ENCODE data around the gene THRA.

Gene THRA

GRCh38 chr17:40020146-40020545 is 42.6 kb upstream of the THRA start:
- H3K4me3 ChIP-seq, result no peak overlapping the region
- peaks cover 72% of the 10 kb centered on the region for H3K36me3 ChIP-seq
- TF ChIP-seq Cebpa-rat (IDR thresholded peaks at IDR 0.05), result no peak
- H3K27me3 ChIP-seq, result no peaks in the 10 kb centered on the region
- no peak overlapping the region for H3K4me2 ChIP-seq
- H3K4me1 ChIP-seq, result peaks cover 11% of the 10 kb centered on the region
- H4K20me1 ChIP-seq, result no peaks in the 10 kb centered on the region
- no peaks in the 10 kb centered on the region for H3K9me3 ChIP-seq
- H3K9ac ChIP-seq, result no peak overlapping the region
- no peak overlapping the region for H3K27ac ChIP-seq

GRCh38 chr17:40021451-40021971 is 41.3 kb upstream of the THRA start:
- no peak overlapping the region for H3K27ac ChIP-seq
- no peaks in the 10 kb centered on the region for H4K20me1 ChIP-seq
- H3K9ac ChIP-seq, result peak overlapping the region; percentile 34; the same call in 1 of the 2 replicates
- TF ChIP-seq Cebpa-rat (IDR thresholded peaks at IDR 0.05), result no peak
- no peak overlapping the region for H3K4me3 ChIP-seq
- H3K4me1 ChIP-seq, result no peaks in the 10 kb centered on the region
- no peaks in the 10 kb centered on the region for H3K27me3 ChIP-seq
- peaks cover 85% of the 10 kb centered on the region for H3K36me3 ChIP-seq
- no peak overlapping the region for H3K4me2 ChIP-seq
- no peaks in the 10 kb centered on the region for H3K9me3 ChIP-seq

GRCh38 chr17:40022497-40022896 is 40.3 kb upstream of the THRA start:
- no peak overlapping the region for H3K4me3 ChIP-seq
- H3K9ac ChIP-seq, result no peak overlapping the region
- no peak overlapping the region for H3K27ac ChIP-seq
- no peaks in the 10 kb centered on the region for H3K27me3 ChIP-seq
- H3K4me2 ChIP-seq, result no peak overlapping the region
- no peaks in the 10 kb centered on the region for H4K20me1 ChIP-seq
- TF ChIP-seq Cebpa-rat (IDR thresholded peaks at IDR 0.05), result no peak
- no peaks in the 10 kb centered on the region for H3K4me1 ChIP-seq
- H3K9me3 ChIP-seq, result no peaks in the 10 kb centered on the region
- H3K36me3 ChIP-seq, result peaks cover 90% of the 10 kb centered on the region

GRCh38 chr17:40022961-40023541 is 39.7 kb upstream of the THRA start:
- Histone ChIP-seq H3K4me3 (no peak overlapping the region), H3K27me3 (no peaks in the 10 kb centered on the region), H3K9me3 (no peaks in the 10 kb centered on the region), H3K4me2 (no peak overlapping the region), H3K9ac (no peak overlapping the region), H3K36me3 (peaks cover 93% of the 10 kb centered on the region), H3K27ac (no peak overlapping the region), H3K4me1 (no peaks in the 10 kb centered on the region), H4K20me1 (no peaks in the 10 kb centered on the region)
- TF ChIP-seq Cebpa-rat (IDR thresholded peaks at IDR 0.05), result no peak

GRCh38 chr17:40023590-40024292 is 39.0 kb upstream of the THRA start:
- H3K27me3 ChIP-seq, result no peaks in the 10 kb centered on the region
- H3K4me3 ChIP-seq, result no peak overlapping the region
- H3K4me2 ChIP-seq, result no peak overlapping the region
- no peaks in the 10 kb centered on the region for H3K4me1 ChIP-seq
- no peaks in the 10 kb centered on the region for H4K20me1 ChIP-seq
- H3K36me3 ChIP-seq, result peaks cover 99% of the 10 kb centered on the region
- H3K27ac ChIP-seq, result no peak overlapping the region
- no peak for TF ChIP-seq Cebpa-rat (IDR thresholded peaks at IDR 0.05)
- H3K9ac ChIP-seq, result no peak overlapping the region
- H3K9me3 ChIP-seq, result no peaks in the 10 kb centered on the region

GRCh38 chr17:40024901-40025300 is 37.9 kb upstream of the THRA start:
- Histone ChIP-seq H3K9ac (no peak overlapping the region), H3K4me2 (no peak overlapping the region), H3K27me3 (no peaks in the 10 kb centered on the region), H3K36me3 (peaks cover 99% of the 10 kb centered on the region), H3K9me3 (no peaks in the 10 kb centered on the region), H3K4me1 (no peaks in the 10 kb centered on the region), H4K20me1 (no peaks in the 10 kb centered on the region), H3K4me3 (no peak overlapping the region), H3K27ac (no peak overlapping the region)
- TF ChIP-seq Cebpa-rat (IDR thresholded peaks at IDR 0.05), result no peak

- H3K36me3 ChIP-seq, result peaks cover 99% of the 10 kb centered on the region
- peak overlapping the region; percentile 9; the same call in 1 of the 2 replicates for H3K9ac ChIP-seq
- H3K9me3 ChIP-seq, result no peaks in the 10 kb centered on the region
- TF ChIP-seq Cebpa-rat (IDR thresholded peaks at IDR 0.05), result no peak
- no peaks in the 10 kb centered on the region for H3K27me3 ChIP-seq
- H3K4me2 ChIP-seq, result no peak overlapping the region
- peaks cover under 1% of the 10 kb centered on the region; the same call in 1 of the 2 replicates for H3K4me1 ChIP-seq
- H3K27ac ChIP-seq, result no peak overlapping the region
- no peak overlapping the region for H3K4me3 ChIP-seq
- no peaks in the 10 kb centered on the region for H4K20me1 ChIP-seq
Observed at GRCh38 chr17:40025559-40025958, 37.2 kb upstream of the THRA start.

GRCh38 chr17:40025991-40026815 is 36.6 kb upstream of the THRA start:
- H3K4me1 ChIP-seq, result peaks cover 7% of the 10 kb centered on the region
- H3K36me3 ChIP-seq, result peaks cover 99% of the 10 kb centered on the region
- H3K4me3 ChIP-seq, result no peak overlapping the region
- H3K27me3 ChIP-seq, result no peaks in the 10 kb centered on the region
- no peak overlapping the region; the same call in 1 of the 2 replicates for H3K9ac ChIP-seq
- no peak overlapping the region for H3K4me2 ChIP-seq
- no peak overlapping the region for H3K27ac ChIP-seq
- no peaks in the 10 kb centered on the region for H4K20me1 ChIP-seq
- TF ChIP-seq Cebpa-rat (IDR thresholded peaks at IDR 0.05), result no peak
- no peaks in the 10 kb centered on the region for H3K9me3 ChIP-seq

GRCh38 chr17:40026816-40027613 is 35.8 kb upstream of the THRA start:
- Histone ChIP-seq H3K27ac (no peak overlapping the region), H3K9me3 (no peaks in the 10 kb centered on the region), H3K27me3 (no peaks in the 10 kb centered on the region), H3K36me3 (peaks cover 99% of the 10 kb centered on the region), H3K4me1 (peaks cover 15% of the 10 kb centered on the region), H3K4me3 (no peak overlapping the region), H4K20me1 (no peaks in the 10 kb centered on the region), H3K4me2 (no peak overlapping the region), H3K9ac (no peak overlapping the region)
- no peak for TF ChIP-seq Cebpa-rat (IDR thresholded peaks at IDR 0.05)

All from BLaER1 (cell line).